ENCODE measurements around the gene LSAMP. TPM values are rescaled to one million over a fixed set of nuclear protein-coding genes. Genes with fewer than 3 reads are reported as not detected.

Gene LSAMP
- total RNA-seq, 2 donors from 2014 or later: 1.9 to 5.4 TPM

DNA sequence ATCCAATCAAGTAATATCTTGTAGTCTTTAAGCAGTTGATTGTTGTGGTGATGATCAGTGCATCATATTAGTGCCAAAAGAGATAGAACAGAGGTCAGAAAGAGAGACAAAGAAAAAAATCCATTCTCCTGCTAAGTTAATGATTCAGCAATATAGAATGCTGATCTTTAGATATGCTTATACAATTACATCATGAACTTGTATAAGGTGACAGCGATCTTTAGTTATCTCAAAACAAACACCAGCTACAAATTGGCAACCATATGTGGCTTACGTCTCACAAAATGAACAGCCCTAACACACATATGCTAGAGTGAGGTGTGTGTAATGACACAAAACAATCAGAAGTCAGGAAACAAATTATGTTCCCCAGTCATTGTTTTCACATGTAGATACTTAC lies 12.5 kb downstream of the LSAMP start:
- TF ChIP-seq, protein P1, sequence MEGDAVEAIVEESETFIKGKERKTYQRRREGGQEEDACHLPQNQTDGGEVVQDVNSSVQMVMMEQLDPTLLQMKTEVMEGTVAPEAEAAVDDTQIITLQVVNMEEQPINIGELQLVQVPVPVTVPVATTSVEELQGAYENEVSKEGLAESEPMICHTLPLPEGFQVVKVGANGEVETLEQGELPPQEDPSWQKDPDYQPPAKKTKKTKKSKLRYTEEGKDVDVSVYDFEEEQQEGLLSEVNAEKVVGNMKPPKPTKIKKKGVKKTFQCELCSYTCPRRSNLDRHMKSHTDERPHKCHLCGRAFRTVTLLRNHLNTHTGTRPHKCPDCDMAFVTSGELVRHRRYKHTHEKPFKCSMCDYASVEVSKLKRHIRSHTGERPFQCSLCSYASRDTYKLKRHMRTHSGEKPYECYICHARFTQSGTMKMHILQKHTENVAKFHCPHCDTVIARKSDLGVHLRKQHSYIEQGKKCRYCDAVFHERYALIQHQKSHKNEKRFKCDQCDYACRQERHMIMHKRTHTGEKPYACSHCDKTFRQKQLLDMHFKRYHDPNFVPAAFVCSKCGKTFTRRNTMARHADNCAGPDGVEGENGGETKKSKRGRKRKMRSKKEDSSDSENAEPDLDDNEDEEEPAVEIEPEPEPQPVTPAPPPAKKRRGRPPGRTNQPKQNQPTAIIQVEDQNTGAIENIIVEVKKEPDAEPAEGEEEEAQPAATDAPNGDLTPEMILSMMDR (IDR thresholded peaks at IDR 0.05): no peak
- ATAC-seq (ENCODE audit: insufficient number of reproducible peaks, low FRiP score, low read depth): no peak
- H3K36me3 ChIP-seq: no peaks in the 10 kb centered on the region

DNA sequence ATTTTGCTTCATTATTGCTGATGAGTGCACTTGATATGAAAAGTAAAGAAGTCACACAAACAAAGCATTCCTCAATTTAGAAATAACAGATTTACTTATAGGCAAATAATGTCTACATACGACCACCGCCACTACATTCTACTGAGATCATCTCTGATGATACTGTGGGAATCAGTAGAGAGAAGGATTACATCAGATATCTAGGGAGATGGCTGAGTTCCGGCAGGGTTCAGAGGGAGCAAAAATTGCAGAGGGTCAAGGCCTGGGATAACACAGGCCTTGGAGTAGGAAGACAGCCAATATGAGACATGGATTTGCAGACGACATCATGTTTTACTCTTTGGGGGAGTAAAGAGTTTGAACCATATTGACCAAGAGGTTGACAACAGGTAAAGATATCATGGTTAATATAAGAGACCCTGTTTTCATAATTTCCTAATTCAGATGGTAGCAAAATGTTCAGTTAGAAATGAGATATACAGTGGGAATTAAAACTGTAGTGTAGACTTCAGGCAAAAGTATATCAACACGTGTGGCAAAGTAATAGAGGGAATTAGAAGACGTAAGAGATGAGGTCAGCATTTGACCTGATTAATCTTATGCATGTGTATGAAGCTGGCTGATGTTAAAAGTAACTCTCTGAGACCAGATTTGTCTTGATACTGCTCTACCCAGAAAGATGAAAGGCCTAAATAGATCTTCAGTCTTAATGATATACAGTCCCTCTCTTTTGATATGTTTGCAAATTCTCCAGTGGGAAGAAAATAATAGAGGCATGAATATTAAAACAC lies 15.6 kb downstream of the LSAMP start:
- Histone ChIP-seq H3K4me3 (no peak overlapping the region), H3K4me1 (ENCODE audit: control insufficient read depth in 1 of 2, low read depth in 2 of 2) (no peaks in the 10 kb centered on the region), H3K36me3 (no peaks in the 10 kb centered on the region), H3K27me3 (replicated peaks; ENCODE audit: insufficient read depth) (no peaks in the 10 kb centered on the region), H3K9me3 (no peaks in the 10 kb centered on the region), H3K27ac (no peak overlapping the region)
- DNase-seq (ENCODE audit: low spot score) (no peak), ATAC-seq (ENCODE audit: insufficient number of reproducible peaks, low FRiP score, low read depth) (no peak)
- TF ChIP-seq, protein P1 (IDR thresholded peaks at IDR 0.05): no peak

More for the DNA sequence above, 12.5 kb downstream of the LSAMP start:
- DNase-seq (ENCODE audit: low spot score): no peak
- Histone ChIP-seq H3K27me3 (replicated peaks; ENCODE audit: insufficient read depth) (no peaks in the 10 kb centered on the region), H3K9me3 (no peaks in the 10 kb centered on the region), H3K27ac (no peak overlapping the region), H3K4me1 (ENCODE audit: control insufficient read depth in 1 of 2, low read depth in 2 of 2) (no peaks in the 10 kb centered on the region), H3K4me3 (no peak overlapping the region)

DNA sequence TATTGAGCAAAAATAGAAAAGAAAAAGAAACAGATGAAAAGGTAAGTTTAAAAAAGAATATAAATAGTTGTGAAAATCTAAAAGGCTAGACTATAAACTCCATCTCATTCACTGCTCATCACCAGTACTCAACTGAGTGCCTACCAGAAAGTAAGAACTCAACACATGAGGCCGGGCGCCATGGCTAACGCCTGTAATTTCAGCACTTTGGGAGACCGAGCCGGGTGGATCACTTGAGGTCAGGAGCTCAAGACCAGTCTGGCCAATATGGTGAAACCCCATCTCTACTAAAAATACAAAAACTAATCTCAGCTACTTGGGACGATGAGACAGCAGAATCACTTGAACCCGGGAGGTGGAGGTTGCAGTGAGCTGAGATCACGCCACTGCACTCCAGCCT lies 19.3 kb downstream of the LSAMP start:
- no peak for DNase-seq (ENCODE audit: low spot score)
- Histone ChIP-seq H3K9me3 (no peaks in the 10 kb centered on the region), H3K4me1 (ENCODE audit: control insufficient read depth in 1 of 2, low read depth in 2 of 2) (no peaks in the 10 kb centered on the region), H3K36me3 (no peaks in the 10 kb centered on the region), H3K27me3 (replicated peaks; ENCODE audit: insufficient read depth) (no peaks in the 10 kb centered on the region), H3K27ac (no peak overlapping the region), H3K4me3 (no peak overlapping the region)
- TF ChIP-seq, protein P1 (IDR thresholded peaks at IDR 0.05): no peak
- ATAC-seq (ENCODE audit: insufficient number of reproducible peaks, low FRiP score, low read depth): no peak

DNA sequence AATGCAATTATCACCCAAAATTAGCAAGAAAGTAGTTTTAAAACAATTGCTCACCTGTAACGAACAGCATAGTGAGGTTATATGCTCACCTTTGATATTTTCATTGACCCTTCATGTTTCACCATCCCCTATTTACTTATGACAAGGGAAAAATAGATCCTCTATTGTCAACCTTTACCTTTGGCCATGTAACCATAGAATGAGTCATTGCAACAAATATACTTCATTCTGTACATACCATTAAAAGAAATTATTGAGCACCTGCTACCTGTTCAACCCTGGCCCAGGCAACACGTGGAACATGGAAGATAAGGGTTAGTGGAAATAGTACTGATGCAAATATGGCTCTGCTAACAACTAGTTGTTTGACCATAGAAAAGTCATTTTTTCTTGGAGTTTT lies 20.2 kb downstream of the LSAMP start:
- H3K4me1 ChIP-seq (ENCODE audit: control insufficient read depth in 1 of 2, low read depth in 2 of 2): no peaks in the 10 kb centered on the region
- no peak for ATAC-seq (ENCODE audit: insufficient number of reproducible peaks, low FRiP score, low read depth)

GRCh38 chr3:116423945-116424344 lies 21.3 kb downstream of the LSAMP start:
- Histone ChIP-seq H3K4me1 (ENCODE audit: control insufficient read depth in 1 of 2, low read depth in 2 of 2) (no peaks in the 10 kb centered on the region), H3K4me3 (no peak overlapping the region), H3K27ac (no peak overlapping the region), H3K36me3 (no peaks in the 10 kb centered on the region), H3K27me3 (replicated peaks; ENCODE audit: insufficient read depth) (no peaks in the 10 kb centered on the region), H3K9me3 (no peaks in the 10 kb centered on the region)
- no peak for ATAC-seq (ENCODE audit: insufficient number of reproducible peaks, low FRiP score, low read depth)
- TF ChIP-seq, protein P1 (IDR thresholded peaks at IDR 0.05): no peak
- no peak for DNase-seq (ENCODE audit: low spot score)

More for the DNA sequence above, 20.2 kb downstream of the LSAMP start:
- H3K4me3 ChIP-seq: no peak overlapping the region
- H3K36me3 ChIP-seq: no peaks in the 10 kb centered on the region
- H3K27ac ChIP-seq: no peak overlapping the region
- no peaks in the 10 kb centered on the region for H3K27me3 ChIP-seq (replicated peaks; ENCODE audit: insufficient read depth)
- TF ChIP-seq, protein P1 (IDR thresholded peaks at IDR 0.05): no peak
- H3K9me3 ChIP-seq: no peaks in the 10 kb centered on the region
- DNase-seq (ENCODE audit: low spot score): no peak
